GM23248 (cell line): ENCODE measurements around the gene ZNF682.

Experiments
- EZH2 ChIP-seq: fragments of 200-600 bp; sonication (generic); IDR thresholded peaks from 2 replicates; pipeline ENCODE4 v1.6.1; 2018; ENCODE audit warnings: antibody characterized with exemption, mild to moderate bottlenecking; ENCODE audit not compliant: insufficient read depth, poor library complexity, severe bottlenecking
- EZH2phosphoT487 ChIP-seq: fragments of 200-600 bp; sonication (generic); IDR thresholded peaks from 2 replicates; pipeline ENCODE4 v1.6.1; 2018; ENCODE audit warnings: antibody characterized with exemption, moderate library complexity, mild to moderate bottlenecking, low read depth; ENCODE audit not compliant: insufficient read depth

DNA sequence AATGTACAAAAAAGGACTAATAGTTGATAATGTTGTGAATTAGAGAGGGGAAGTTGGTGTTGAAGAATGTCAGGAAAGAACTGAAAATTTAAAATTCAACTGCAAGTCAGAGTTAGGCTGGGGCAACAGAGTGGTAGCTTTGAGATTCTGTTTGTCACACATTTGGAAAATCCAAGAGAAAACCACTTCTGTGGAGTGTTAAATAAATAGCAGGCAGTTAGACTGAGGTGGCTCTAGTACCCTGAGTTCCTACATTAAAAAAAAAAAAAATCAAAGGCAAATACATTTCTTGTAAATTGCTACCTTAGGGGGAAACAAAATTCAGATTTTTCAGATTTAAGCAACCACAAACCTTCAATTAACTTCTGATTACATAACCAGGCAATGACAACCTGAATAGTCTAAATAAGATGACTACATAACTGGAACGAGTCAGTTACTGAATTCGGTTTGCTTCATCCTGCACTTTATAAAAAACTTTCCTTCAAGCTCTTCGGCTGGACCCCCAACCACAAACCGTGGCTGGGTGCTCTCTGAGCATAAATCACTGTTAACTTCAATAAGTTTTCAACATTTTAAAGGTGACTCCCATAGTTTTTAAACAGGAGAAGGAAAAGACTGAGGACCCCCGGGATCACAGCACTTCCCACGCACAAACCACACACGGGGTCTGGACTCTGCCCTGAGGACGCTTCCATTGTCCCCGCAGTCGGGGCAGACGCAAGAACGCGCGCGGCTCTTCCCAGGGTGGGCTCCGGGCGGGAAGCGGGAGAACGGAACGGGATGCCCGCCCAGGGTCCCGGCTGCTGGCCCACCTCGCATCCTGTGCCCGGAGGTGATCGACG is 725 bp downstream of the ZNF682 start:
- no peak for TF ChIP-seq EZH2
- no peak for TF ChIP-seq EZH2phosphoT487
